Stimulated activated CD8-positive, alpha-beta memory T cell treated with anti-CD3 and anti-CD28 coated beads, Interleukin-4, amount 100 ng/mL, for 24 hours (primary cell): ENCODE measurements around the gene PRKCE.

Experiments used
- DNase-seq: peaks from one replicate; pipeline ENCODE4 v3.0.0-alpha.2; 2020; ENCODE audit warnings: low read depth

PRKCE gene

DNA sequence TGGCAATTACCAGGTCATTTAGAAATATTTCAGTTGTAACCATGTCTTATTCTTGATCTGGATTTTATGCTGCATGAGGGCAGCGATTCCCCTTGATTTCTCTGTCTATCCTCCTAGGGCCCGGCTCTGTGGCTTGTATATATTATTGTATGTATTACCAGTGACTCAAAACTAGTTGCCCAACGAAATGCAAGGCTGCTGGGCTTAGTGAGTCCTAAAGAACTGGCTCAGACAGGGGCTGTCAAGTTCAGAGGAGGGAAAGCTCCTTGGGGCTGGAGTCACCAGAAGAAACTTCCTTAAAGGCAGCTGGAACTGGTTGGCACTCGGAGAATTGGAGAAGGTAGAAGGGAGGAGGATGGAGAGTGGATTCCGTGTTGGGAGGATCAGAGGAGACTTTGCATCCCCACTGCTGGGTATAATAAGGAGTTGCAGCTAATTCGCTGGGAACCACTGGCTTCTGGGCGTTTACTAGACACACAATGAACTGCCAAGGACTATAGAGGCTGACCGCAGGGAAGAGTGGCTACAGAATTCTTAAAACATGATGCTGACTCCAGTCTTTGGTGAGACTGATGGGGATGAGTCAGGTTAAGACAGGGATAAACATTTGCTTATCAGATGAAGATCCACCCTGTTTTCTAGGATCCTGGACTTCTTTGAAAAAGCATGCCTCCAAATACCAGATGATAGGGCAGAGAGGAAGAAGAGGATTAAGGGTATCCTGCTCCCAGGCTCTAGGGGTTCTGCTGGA is 104.3 kb downstream of the PRKCE start:
- no peak for DNase-seq

DNA sequence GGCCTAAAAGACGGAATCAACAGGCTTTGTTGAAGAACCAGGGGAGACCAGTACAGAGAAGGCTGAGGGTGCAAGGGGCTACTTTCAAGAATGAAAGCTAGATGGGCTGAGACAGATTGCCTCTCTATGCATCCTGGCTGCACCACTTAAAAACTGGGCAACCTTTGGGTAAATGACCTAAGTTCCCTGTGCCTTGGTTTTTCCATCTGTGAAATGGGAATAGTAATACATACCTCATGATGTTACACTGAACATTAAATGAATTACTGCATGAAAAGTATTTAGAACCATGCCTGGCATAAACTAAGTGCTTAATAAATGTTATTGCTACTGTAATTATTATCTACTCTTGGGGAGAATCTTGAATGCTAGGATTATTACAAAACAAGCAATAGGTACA is 106.5 kb downstream of the PRKCE start:
- no peak for DNase-seq

- DNase-seq, result no peak
Measured at GRCh38 chr2:45759310-45759851, 107.9 kb downstream of the PRKCE start.

DNA sequence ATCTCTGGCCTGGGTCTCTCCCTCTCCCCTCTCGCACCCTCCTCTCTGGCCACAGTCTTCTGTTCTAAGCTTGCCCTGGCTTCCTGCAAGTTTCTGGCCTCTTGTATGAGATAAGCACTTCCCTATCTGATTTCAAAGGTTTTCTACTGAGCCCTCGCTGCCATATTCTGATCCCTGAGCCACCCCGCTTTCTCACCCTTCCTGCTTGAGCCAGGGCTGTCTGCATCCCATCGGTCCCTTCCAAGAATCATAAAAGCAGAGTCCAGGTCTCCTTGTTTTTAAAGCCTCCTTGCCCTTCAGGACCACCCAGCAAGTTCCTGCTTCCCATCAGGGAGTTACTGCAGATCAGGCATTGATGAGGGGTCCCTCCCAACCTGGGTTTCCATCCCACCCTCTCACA is 110.2 kb downstream of the PRKCE start:
- DNase-seq, result no peak

- no peak for DNase-seq
Measured at GRCh38 chr2:45763255-45763654, 111.8 kb downstream of the PRKCE start.

GRCh38 chr2:45763797-45764196 is 112.3 kb downstream of the PRKCE start:
- DNase-seq, result no peak

GRCh38 chr2:45765007-45765727 is 113.7 kb downstream of the PRKCE start:
- DNase-seq, result no peak

DNA sequence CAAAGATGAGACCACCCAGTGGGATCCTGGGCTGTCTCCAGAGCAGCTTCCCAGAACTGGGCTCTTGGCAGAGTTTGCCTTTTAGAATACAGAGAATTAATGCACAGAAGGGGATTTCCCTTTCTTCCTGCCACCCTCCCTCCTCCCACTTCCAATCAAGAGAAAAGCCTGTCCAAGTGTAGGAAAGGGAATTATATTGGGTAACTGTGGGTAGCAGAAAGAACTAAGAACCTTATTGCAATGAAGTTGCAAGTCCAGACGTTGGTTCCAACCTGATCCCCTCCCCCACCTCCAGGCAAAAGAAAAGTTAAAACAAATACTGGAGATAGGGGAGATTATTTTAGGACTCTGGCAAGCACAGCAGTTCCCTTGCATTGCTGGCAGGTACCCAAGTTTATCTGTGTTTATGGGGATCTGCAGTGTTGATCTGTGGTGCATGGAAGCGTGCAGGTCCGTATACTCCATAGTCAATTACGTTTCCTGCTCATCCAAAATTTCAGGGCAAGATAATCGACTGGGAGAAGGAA is 114.3 kb downstream of the PRKCE start:
- DNase-seq, result no peak

GRCh38 chr2:45768208-45768607 is 116.7 kb downstream of the PRKCE start:
- DNase-seq, result no peak

DNA sequence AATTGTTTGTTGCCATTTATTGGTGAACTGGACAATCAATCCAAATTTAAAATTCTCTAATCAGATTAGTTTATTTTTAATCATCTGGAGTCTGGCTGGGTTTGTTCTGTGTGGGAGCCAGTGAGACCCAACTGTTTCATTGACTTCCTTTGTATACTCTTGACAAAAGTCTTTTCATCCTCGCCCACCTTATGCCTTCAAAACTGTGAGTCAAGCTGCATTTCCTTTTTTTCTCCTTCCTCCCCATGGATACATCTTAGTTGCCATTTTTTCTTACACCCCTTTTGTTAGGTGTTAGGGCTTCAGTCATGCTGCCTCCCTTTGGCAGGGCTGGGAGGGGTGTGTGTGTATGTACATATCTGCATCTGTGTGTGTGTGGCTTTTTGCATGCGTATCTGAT is 117.6 kb downstream of the PRKCE start:
- no peak for DNase-seq

DNA sequence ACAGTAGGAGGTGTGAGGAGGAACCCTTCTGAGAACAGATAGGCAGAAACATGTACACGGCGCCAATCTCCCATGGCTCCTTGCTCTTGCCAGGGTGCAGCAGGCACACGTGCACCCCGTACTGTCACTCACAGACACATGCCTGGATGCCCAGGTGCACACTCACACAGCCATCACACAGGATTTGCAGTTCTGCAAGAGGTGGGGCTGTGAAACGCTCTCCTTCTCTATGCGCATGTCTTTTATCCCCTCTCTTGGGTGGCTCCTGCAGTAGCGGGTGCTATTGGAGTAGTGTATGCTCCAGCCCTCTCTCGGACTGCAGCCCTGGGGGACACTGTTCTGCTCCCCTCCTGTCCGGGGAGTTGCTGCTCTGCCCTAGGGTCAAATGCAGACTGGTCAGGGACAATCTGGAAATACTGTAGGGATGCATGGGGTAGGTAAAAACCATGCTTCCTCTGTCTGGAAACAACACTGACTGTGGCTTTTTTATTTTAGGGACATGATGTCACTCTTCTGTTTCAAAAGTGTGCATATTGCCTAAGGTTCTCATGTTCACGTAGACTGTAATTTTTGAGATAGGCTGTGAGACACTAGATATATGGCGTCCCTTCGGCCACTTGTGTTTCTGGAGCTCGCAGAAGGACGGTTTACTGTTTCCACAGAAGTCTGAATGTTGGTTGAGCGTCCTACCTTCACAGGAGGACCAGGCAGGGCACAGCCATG is 118.5 kb downstream of the PRKCE start:
- DNase-seq, result no peak

DNA sequence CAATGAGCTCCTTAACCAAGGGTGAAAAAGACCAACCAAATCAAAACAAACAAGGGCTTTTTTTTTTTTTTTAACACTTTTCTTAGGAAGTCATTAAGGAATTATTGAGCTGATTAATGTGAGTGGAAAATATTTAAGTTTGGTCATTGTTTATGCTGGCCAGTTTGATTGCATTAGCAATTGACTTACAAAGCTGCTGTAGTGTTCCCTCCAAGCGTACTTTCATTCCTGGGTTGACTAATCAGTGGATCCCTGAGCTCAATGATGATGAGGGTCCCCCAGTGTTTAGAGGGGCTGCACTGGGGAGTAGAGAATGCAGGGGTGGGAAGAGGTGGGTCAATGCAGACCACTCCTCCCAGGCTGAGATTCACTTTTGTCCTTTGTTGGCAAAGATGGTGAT is 119.3 kb downstream of the PRKCE start:
- DNase-seq, result no peak

- no peak for DNase-seq
Measured at GRCh38 chr2:45771261-45771660, 119.8 kb downstream of the PRKCE start.

- DNase-seq, result no peak
Measured at GRCh38 chr2:45772038-45772437, 120.6 kb downstream of the PRKCE start.

DNA sequence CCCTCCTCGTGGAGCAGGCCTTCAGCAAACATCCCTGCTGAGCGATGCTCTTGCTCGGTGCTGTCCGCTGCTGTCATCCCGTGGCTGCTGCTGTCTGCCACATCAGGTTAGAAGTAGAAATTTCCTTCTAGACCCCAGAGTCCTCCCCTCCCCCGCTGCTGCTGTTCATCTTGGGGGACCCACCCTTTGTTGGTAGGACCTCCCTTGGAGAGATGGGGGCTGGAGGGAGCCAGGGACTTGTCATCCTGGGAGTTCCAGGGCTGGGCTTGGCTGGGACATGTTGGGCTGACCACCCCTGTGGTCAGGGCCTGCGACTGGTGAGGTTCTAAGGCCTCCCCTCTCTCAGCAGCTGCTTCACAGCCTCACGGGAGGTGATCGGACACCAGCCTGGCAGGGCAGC is 122.4 kb downstream of the PRKCE start:
- DNase-seq, result no peak

- DNase-seq, result no peak
Measured at GRCh38 chr2:45774688-45775244, 123.3 kb downstream of the PRKCE start.

- no peak for DNase-seq
Measured at GRCh38 chr2:45776160-45776955, 124.9 kb downstream of the PRKCE start.

DNA sequence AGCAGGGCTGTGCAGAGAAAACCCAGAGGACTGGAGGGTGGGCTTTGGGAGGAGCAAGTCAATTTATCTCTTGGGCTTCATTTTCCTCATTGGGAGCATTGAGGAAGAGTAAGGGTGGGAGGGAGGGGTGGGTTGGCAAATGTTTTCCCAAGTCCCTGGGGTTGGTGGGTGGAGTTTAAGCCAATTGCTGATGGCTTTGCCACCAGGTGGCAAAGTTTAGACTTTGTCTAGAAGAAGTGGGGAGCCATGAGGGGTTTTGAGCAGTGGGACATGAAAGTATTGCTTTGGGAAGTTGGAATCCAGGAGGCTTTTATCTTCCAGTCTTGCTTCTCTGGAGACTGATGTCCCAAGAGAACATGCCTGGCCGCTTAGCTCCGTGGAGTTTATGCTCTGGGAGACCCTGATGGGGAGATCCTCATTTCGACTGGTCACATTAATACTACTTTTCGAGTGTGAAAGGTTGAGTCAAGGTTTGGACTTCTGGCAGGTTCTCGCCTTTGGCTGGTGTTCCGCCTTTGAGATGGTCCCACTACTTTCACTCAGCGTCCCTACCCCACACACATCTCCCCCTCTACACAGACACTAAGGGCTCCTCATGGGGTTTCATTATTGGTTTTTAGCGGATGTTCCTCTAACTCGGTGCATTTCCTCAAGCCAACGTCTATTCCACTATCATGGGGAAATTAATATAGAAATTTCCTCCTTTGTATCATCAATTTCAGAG is 126.7 kb downstream of the PRKCE start:
- no peak for DNase-seq

- peak; percentile 49 for DNase-seq
Measured at GRCh38 chr2:45778720-45779171, 127.3 kb downstream of the PRKCE start.
